SKM-1 (cell line): Measurements from ENCODE around the gene CALU.

Source experiments
- DNase-seq: peaks from one replicate; lab custom pipeline; 2025; ENCODE audit not compliant: unreplicated experiment; lab: John Stamatoyannopoulos, UW

CALU gene

GRCh38 chr7:128745706-128746105, 6.5 kb downstream of the CALU start:
- no peak for DNase-seq

- no peak for DNase-seq
These were observed 8.3 kb downstream of the CALU start for GRCh38 chr7:128747327-128748079.

- no peak for DNase-seq
These were observed 13.1 kb downstream of the CALU start for GRCh38 chr7:128752251-128752650.

- DNase-seq: no peak
These were observed 16.1 kb downstream of the CALU start for GRCh38 chr7:128755075-128755818.

- no peak for DNase-seq
These were observed 16.8 kb downstream of the CALU start for GRCh38 chr7:128755819-128756476.

DNA sequence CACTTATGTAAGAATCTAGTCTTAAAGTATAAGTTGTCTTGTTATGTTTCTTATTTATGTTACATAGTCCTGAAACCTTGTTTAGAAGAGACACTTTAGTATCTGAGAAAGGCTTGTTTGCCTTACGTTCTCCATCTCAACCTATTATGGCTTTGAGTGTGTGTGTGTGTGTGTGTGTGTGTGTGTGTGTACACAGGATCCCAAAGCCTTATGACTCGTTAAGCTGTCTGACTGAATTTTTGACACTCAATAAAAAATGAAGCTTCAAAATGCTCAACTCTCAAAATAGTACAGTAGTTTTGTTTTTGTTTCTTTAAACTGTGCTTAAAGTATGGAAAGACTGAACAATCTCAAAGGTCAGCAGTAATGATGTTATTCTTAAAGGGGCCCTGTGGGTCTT, 18.0 kb downstream of the CALU start:
- DNase-seq: no peak

- DNase-seq: no peak
These were observed 19.4 kb downstream of the CALU start for GRCh38 chr7:128758553-128758952.

- DNase-seq: no peak
These were observed 20.1 kb downstream of the CALU start for GRCh38 chr7:128759242-128759641.

DNA sequence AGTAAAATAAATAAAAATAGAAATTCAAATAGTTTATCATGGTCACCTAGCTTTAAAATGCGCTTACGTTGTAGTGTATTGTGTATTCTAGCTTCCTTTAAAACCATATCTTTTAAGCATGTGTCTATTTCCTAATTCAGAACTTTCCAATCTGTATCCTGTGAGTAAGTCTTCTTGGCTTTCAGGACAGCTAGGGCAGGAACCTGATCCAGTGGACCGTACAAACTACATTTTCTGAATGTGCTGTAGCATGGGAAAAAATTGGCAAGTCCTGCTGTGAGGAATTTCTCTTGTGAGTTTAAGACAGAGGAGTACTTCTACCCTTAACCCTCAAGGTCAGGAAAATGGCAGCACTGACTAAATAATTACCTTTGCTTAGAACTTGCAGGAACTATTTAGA, 24.4 kb downstream of the CALU start:
- DNase-seq: no peak

DNA sequence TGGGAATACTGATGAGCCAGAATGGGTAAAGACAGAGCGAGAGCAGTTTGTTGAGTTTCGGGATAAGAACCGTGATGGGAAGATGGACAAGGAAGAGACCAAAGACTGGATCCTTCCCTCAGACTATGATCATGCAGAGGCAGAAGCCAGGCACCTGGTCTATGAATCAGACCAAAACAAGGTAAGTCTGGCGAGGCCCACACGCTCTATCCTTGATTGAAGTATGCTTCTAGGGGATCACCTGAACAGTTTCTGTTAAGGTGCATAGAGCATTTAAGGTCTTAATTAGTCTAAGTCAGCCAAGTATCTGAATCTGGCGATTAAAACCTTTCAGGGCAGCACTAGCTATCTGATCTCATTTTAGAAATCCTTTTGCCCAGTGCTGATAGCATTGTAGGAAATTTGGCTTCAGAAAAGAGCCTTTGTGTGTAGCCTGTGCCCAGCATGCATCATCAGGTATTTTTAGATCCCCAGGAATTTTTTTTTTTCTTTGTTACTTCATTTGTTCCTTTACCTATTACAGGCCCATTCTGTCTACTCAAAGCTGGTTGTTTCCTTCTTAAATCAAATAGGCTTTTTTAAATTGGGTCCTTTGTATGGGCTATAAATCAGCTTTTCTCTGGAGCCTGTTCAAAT, 28.4 kb downstream of the CALU start:
- DNase-seq: no peak

- no peak for DNase-seq
These were observed 31.1 kb downstream of the CALU start for GRCh38 chr7:128770233-128770632.

DNA sequence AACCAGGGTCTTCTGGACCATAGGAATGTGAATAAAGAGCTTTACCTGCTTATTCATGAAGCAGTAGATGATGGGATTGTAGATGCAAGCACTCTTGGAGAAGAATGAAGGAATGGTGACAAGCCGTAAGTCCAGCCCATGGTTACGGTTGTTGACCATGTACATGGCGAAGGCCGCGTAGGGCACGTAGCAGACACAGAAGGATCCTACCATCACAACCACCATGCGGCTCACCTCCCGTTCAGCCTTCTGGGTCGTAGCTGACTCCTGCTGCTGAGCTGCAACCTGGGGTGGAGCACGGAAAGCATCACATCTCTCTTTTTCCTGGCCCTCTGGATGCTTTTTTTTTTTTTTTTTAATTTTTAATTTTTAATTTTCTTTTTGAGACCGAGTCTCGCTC, 34.4 kb downstream of the CALU start:
- DNase-seq: no peak

GRCh38 chr7:128774029-128774689, 35.0 kb downstream of the CALU start:
- no peak for DNase-seq

DNA sequence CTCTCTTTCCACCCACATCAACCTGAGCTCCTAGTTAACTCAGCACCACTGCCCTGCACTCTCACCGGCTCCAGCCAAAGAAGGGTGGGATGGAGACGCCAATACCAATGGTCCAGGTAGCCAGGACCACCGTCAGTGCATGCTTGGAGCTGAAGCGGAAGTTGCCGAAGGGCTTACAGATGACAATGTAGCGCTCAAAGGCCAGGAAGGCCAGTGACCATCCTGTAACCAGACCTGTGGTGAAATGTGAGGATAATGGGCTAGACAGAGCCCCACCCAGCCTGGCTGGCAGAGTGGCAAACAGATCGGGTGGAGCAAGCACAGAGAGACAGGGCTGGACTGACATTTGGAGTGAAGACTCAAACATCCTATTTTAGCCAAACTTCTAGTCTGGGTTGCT, 35.8 kb downstream of the CALU start:
- no peak for DNase-seq

DNA sequence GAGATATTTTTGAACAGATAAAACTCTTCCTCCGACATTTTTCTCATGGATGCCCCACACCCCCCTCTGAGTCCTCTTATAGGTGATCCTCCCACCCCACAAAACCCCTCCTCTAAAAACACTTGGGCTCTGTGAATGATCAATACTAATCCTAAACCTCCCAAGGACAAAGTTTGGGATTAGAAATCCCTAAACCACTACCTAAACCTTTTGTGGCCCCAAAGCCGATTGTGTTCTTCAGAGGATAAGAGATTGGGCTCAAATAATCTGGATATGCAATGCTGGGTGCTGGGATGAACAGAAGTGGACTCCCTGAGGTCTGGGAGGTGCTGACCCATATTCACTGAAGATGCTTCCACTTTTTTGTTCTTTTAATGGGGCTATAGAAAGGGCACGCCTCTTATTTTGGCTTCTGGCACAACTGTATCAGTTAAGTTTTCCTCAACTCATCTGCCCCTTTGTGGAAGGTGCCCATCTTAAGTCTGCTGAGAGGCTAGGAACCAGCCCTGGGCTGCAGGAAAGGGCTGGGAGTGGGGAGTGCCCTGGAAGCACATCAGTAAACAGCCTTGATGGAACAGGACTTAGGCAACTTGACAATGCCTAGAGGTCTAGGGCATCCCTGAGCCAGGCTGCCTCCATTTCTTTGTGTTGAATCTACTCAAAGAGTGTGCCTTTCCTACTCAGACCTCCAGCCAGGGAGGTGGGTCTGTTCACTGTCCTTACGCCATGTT, 36.8 kb downstream of the CALU start, which contains the start of gene OPN1SW:
Gene OPN1SW, minus strand, starts transcription at position 51 of the 731 bp plus-strand sequence. Its CDS starts 13 bp downstream, at position 38.
- no peak for DNase-seq

DNA sequence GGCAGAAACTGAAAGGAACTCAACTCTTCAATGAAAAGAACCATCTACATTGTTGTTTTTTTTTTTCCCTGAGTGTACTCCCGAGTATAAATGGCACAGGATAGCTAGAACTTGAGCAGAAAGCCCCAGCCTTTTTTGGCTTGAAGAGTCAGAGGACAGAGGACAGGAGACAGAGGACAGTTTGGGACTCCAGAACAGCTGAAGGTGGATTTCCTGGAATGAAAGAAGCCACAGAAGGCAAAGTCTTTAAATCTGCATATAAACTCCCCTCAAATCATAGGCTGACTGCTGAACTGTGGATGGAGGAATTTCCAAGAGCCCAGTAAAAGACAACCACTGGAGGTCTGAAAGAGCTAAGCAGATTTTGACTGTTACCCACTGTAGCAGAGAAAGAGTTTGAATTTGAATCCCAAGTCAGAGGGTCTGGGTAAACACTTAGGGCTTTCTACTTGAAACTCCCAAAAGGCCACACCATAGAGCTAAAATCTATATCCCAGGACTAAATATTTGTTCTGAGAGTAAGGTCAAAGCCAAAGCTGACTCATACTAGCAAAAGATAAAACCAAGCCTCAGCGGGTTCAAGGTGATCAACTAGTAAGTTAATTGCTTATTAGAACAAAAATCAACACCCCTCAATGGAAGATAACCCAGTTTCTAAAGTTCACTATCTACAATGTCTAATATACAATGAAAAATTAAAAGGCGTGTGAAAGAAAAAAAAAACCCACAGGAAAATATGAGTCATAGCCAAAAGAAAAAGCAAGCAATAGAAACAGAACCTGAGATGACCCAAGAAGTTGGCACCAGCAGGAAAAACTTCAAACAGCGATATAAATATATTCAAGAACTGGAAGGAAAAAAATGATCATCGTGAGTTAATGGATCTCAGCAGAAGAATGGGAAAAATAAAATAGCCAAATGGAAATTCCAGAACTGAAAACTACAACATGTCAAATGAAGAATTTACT, 38.3 kb downstream of the CALU start:
- DNase-seq: no peak

DNA sequence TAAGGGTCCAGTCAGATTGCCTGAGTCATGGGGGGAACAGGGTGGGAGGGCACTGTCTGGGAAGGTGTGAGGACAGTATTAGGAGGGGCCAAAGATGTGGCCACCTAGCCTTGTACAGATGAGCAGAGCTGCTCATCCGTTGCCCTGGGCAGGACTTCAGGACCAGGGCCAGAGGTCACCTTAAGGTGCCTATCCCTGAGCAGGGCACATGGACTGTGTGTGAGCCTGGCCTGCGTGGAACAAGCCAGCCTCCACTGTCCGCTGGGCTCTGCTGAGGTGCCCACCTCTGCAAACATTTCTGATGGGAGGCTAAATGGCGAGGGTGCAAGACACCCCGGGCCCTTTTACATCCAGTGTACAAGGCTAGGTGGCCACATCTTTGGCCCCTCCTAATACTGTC, 39.8 kb downstream of the CALU start:
- no peak for DNase-seq

DNA sequence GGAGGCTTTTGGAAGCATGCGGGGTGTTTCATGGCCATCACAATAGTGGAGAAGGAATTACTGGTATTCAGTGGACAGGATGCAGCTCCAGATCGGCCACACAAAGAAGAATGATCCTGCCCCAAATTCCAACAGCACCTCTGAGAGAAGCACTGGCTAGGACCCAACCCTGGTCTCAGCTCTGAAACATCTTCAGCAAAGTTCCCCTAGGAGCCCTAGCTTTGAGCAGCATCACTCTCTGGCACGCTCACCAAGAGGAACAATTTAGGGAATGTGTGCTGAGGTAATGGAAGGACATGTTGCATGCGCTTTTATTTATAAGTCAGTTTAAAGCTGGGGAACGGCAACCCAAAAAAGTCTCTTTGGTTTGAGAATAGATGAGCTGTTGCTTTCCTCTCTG, 42.0 kb downstream of the CALU start:
- DNase-seq: no peak

- no peak for DNase-seq
These were observed 42.7 kb downstream of the CALU start for GRCh38 chr7:128781851-128782250.
